Left renal cortex interstitium (tissue), 4 donors: Measurements from ENCODE around the gene CPLX1. TPM values are rescaled to one million over a fixed set of nuclear protein-coding genes. Genes with fewer than 3 reads are reported as not detected.
"Not testable (repeated sequence)": the region's sequence is repeated elsewhere in the genome, so short reads cannot be mapped to it uniquely, and the experiment has no call there.

Experiments used
- DNase-seq, 4 donors: peaks; one replicate each; pipeline ENCODE4 v3.0.0-alpha.2; 2013; ENCODE audit warnings: low read depth in 4 of 4, low spot score in 2 of 4, missing footprints in 1 of 4
- polyA plus RNA-seq, 4 donors: library from polyadenylated mRNA; unstranded; fragments of 120-200 nt; gene quantifications; one replicate each; pipeline ENCODE4 v1.2.1, GENCODE V29; 2013; ENCODE audit not compliant: insufficient read length in 4 of 4

Gene CPLX1
- polyA plus RNA-seq, 4 donors = 1.5 to 4.1 (median 3.0) TPM

GRCh38 chr4:742742-743311 lies 83.1 kb downstream of the CPLX1 start:
- no peak for DNase-seq

- no peak for DNase-seq
These were observed 83.7 kb downstream of the CPLX1 start for GRCh38 chr4:742096-742741.

- DNase-seq = no peak
These were observed 85.2 kb downstream of the CPLX1 start for GRCh38 chr4:740656-741282.

- no peak for DNase-seq
These were observed 85.9 kb downstream of the CPLX1 start for GRCh38 chr4:740011-740410.

- no peak for DNase-seq
These were observed 86.4 kb downstream of the CPLX1 start for GRCh38 chr4:739569-739968.

GRCh38 chr4:738781-739280 lies 87.1 kb downstream of the CPLX1 start:
- DNase-seq = no peak

GRCh38 chr4:736561-736960 lies 89.4 kb downstream of the CPLX1 start:
- DNase-seq = not testable (repeated sequence)

GRCh38 chr4:735583-735982 lies 90.3 kb downstream of the CPLX1 start:
- DNase-seq = no peak

Other genes starting within 250 kb of the CPLX1 start
- under 1 TPM in 2 of 4 donors, not detected in 2; 0.10 to 0.14 TPM for gene TMEM271, start 249.8 kb downstream of the CPLX1 start, polyA plus RNA-seq
- gene PDE6B, start 200.6 kb downstream of the CPLX1 start, polyA plus RNA-seq = 10 to 100 TPM; 30.0 to 50.5 (median 41.4) TPM
- gene ATP5ME, start 151.9 kb downstream of the CPLX1 start, polyA plus RNA-seq = 100 to 1,000 TPM; 267 to 367 (median 284) TPM
- 10 to 100 TPM; 16.3 to 23.6 (median 18.8) TPM for gene MYL5, start 151.6 kb downstream of the CPLX1 start, polyA plus RNA-seq
- gene SLC49A3, start 137.0 kb downstream of the CPLX1 start, polyA plus RNA-seq = 1 to 10 TPM; 3.7 to 7.1 (median 5.0) TPM
- gene PCGF3, start 120.3 kb downstream of the CPLX1 start, polyA plus RNA-seq = 100 to 1,000 TPM in 1 of 4 donors, 10 to 100 TPM in 3; 56.8 to 102 (median 81.9) TPM
- 10 to 100 TPM; 47.4 to 91.5 (median 70.5) TPM for gene GAK, start 106.2 kb upstream of the CPLX1 start, polyA plus RNA-seq
- 10 to 100 TPM; 23.1 to 32.3 (median 27.3) TPM for gene TMEM175, start 106.3 kb upstream of the CPLX1 start, polyA plus RNA-seq
- gene DGKQ, start 147.4 kb upstream of the CPLX1 start, polyA plus RNA-seq = 1 to 10 TPM; 6.0 to 9.6 (median 9.2) TPM
- gene IDUA, start 160.9 kb upstream of the CPLX1 start, polyA plus RNA-seq = 10 to 100 TPM in 3 of 4 donors, 1 to 10 TPM in 1; 9.8 to 21.5 (median 19.1) TPM
- 10 to 100 TPM in 3 of 4 donors, 1 to 10 TPM in 1; 6.7 to 17.3 (median 13.6) TPM for gene SLC26A1, start 167.3 kb upstream of the CPLX1 start, polyA plus RNA-seq
- gene FGFRL1, start 185.5 kb upstream of the CPLX1 start, polyA plus RNA-seq = 10 to 100 TPM; 33.7 to 47.3 (median 41.6) TPM